H9 (cell line): ENCODE data around the gene SHPK. TPM values are rescaled to one million over a fixed set of nuclear protein-coding genes. Genes with fewer than 3 reads are reported as not detected.
"Not testable (repeated sequence)": the region's sequence is repeated elsewhere in the genome, so short reads cannot be mapped to it uniquely, and the experiment has no call there.

Source experiments
- DNase-seq: peaks from one replicate; pipeline ENCODE4 v3.0.0-alpha.2; 2017
- H2AFZ ChIP-seq: one replicate; pipeline ENCODE4 v1.6.1; 2013; ENCODE audit warnings: mild to moderate bottlenecking, low read length, control low read depth, moderate library complexity
- H2AK5ac ChIP-seq: 2 replicates; pipeline ENCODE4 v1.6.1; 2013; ENCODE audit warnings: low read length, control low read depth, mixed read lengths; ENCODE audit not compliant: insufficient read length
- H2BK120ac ChIP-seq: one replicate; pipeline ENCODE4 v1.6.1; 2013; ENCODE audit warnings: low read depth, mild to moderate bottlenecking, low read length, control low read depth, inconsistent platforms; ENCODE audit not compliant: poor library complexity, severe bottlenecking
- H2BK12ac ChIP-seq: 2 replicates; pipeline ENCODE4 v1.6.1; 2013; ENCODE audit warnings: low read length, control low read depth, mixed read lengths, low read depth; ENCODE audit not compliant: insufficient read length
- H2BK15ac ChIP-seq: 2 replicates; pipeline ENCODE4 v1.6.1; 2013; ENCODE audit warnings: low read depth, low read length, control low read depth
- H2BK20ac ChIP-seq: one replicate; pipeline ENCODE4 v1.6.1; 2013; ENCODE audit warnings: low read depth, mild to moderate bottlenecking, low read length, control low read depth, inconsistent platforms; ENCODE audit not compliant: poor library complexity, severe bottlenecking
- H2BK5ac ChIP-seq: 2 replicates; pipeline ENCODE4 v1.6.1; 2013; ENCODE audit warnings: low read length, control low read depth, mixed read lengths; ENCODE audit not compliant: insufficient read length
- H3K14ac ChIP-seq: 2 replicates; pipeline ENCODE4 v1.6.1; 2013; ENCODE audit warnings: low read length, control low read depth; ENCODE audit not compliant: insufficient read depth
- H3K18ac ChIP-seq: 2 replicates; pipeline ENCODE4 v1.6.1; 2013; ENCODE audit warnings: low read depth, mild to moderate bottlenecking, mixed read lengths, low read length, control low read depth; ENCODE audit not compliant: insufficient read length
- H3K23ac ChIP-seq: 2 replicates; pipeline ENCODE4 v1.6.1; 2013; ENCODE audit warnings: low read length, control low read depth, mixed read lengths, low read depth; ENCODE audit not compliant: insufficient read length
- H3K23me2 ChIP-seq: 2 replicates; pipeline ENCODE4 v1.6.1; 2013; ENCODE audit warnings: low read depth, mild to moderate bottlenecking, mixed read lengths, low read length, control low read depth; ENCODE audit not compliant: insufficient read length, poor library complexity, severe bottlenecking
- H3K27ac ChIP-seq: 2 replicates; pipeline ENCODE4 v1.5.1; 2013; ENCODE audit warnings: low read length, control low read depth, mixed read lengths, low read depth; ENCODE audit not compliant: insufficient read length
- H3K27me3 ChIP-seq: 2 replicates; pipeline ENCODE4 v1.6.1; 2013; ENCODE audit warnings: low read length, control low read depth, inconsistent platforms; ENCODE audit not compliant: insufficient read depth
- H3K4ac ChIP-seq: 2 replicates; pipeline ENCODE4 v1.6.1; 2013; ENCODE audit warnings: low read depth, mild to moderate bottlenecking, control low read depth, inconsistent platforms, low read length, moderate library complexity
- H3K4me1 ChIP-seq: 2 replicates; pipeline ENCODE4 v1.6.1; 2013; ENCODE audit warnings: low read length, control low read depth, inconsistent platforms; ENCODE audit not compliant: insufficient read depth
- H3K4me2 ChIP-seq: 2 replicates; pipeline ENCODE4 v1.6.1; 2013; ENCODE audit warnings: low read length, control low read depth, mixed read lengths; ENCODE audit not compliant: insufficient read length, insufficient read depth
- H3K56ac ChIP-seq: 2 replicates; pipeline ENCODE4 v1.6.1; 2013; ENCODE audit warnings: low read depth, mild to moderate bottlenecking, mixed read lengths, low read length, control low read depth; ENCODE audit not compliant: insufficient read length
- H3K79me1 ChIP-seq: 2 replicates; pipeline ENCODE4 v1.6.1; 2013; ENCODE audit warnings: low read depth, mild to moderate bottlenecking, moderate library complexity, low read length, control low read depth, inconsistent platforms; ENCODE audit not compliant: insufficient read depth, poor library complexity, severe bottlenecking
- H3K79me2 ChIP-seq: 2 replicates; pipeline ENCODE4 v1.6.1; 2013; ENCODE audit warnings: low read length, control low read depth, inconsistent platforms; ENCODE audit not compliant: insufficient read depth
- H3K9ac ChIP-seq: 2 replicates; pipeline ENCODE4 v1.6.1; 2013; ENCODE audit warnings: low read length, control low read depth, mixed read lengths; ENCODE audit not compliant: insufficient read length; ENCODE audit errors: extremely low read depth
- H3K9me3 ChIP-seq: one replicate; pipeline ENCODE4 v1.6.1; 2013; ENCODE audit warnings: low read depth, low read length, inconsistent platforms; ENCODE audit not compliant: control insufficient read depth
- H3T11ph ChIP-seq: one replicate; pipeline ENCODE4 v1.6.1; 2013; ENCODE audit warnings: mild to moderate bottlenecking, low read length, control low read depth, inconsistent platforms
- H4K20me1 ChIP-seq: one replicate; pipeline ENCODE4 v1.6.1; 2013; ENCODE audit not compliant: control insufficient read depth, insufficient read length, insufficient read depth
- H4K5ac ChIP-seq: 2 replicates; pipeline ENCODE4 v1.6.1; 2013; ENCODE audit warnings: low read depth, mild to moderate bottlenecking, mixed read lengths, low read length, control low read depth; ENCODE audit not compliant: insufficient read length
- H4K8ac ChIP-seq: replicated peaks from 2 replicates; pipeline ENCODE4 v1.6.1; 2013; ENCODE audit warnings: low read length, control low read depth, mixed read lengths, low read depth; ENCODE audit not compliant: insufficient read length
- H4K91ac ChIP-seq: 2 replicates; pipeline ENCODE4 v1.6.1; 2013; ENCODE audit warnings: low read depth, mild to moderate bottlenecking, moderate library complexity, mixed read lengths, low read length, control low read depth; ENCODE audit not compliant: insufficient read length
- H3K27ac Mint-ChIP-seq, 3 experiments: 2 replicates in 2 of 3; 3 replicates in 1 of 3; pipeline ENCODE4 v1.8.0; 2020 to 2021; ENCODE audit warnings: mixed read lengths in 3 of 3, mild to moderate bottlenecking in 1 of 3, moderate library complexity in 1 of 3
- H3K27me3 Mint-ChIP-seq: 2 replicates; pipeline ENCODE4 v1.8.0; 2021; ENCODE audit warnings: low read depth, mild to moderate bottlenecking, moderate library complexity, mixed read lengths
- H3K36me3 Mint-ChIP-seq, 3 experiments: 2 replicates in 2 of 3; 3 replicates in 1 of 3; pipeline ENCODE4 v1.8.0; 2020 to 2021; ENCODE audit warnings: low read depth in 3 of 3, mixed read lengths in 3 of 3; ENCODE audit not compliant: insufficient read depth in 1 of 3
- H3K4me1 Mint-ChIP-seq, 2 experiments: 2 replicates each; pipeline ENCODE4 v1.8.0; 2020; ENCODE audit warnings: mixed read lengths in 2 of 2
- H3K4me3 Mint-ChIP-seq, 2 experiments: 2 replicates in 1 of 2; 3 replicates in 1 of 2; pipeline ENCODE4 v1.8.0; 2020 to 2021; ENCODE audit warnings: mild to moderate bottlenecking in 2 of 2, mixed read lengths in 2 of 2, moderate library complexity in 1 of 2
- H3K9me3 Mint-ChIP-seq, 2 experiments: 2 replicates in 1 of 2; 3 replicates in 1 of 2; pipeline ENCODE4 v1.8.0; 2020; ENCODE audit warnings: mild to moderate bottlenecking in 2 of 2, mixed read lengths in 2 of 2, moderate library complexity in 1 of 2
- WGBS: extraction: QIAGEN DNeasy Blood & Tissue Kit; methylation state at CpG from one replicate; pipeline ENCODE4 v1.1.7; 2013; ENCODE audit warnings: missing lambda C conversion rate, low lambda C conversion rate, mixed read lengths; ENCODE audit not compliant: insufficient read length; ENCODE audit errors: extremely low coverage; 5-methylcytosine and 5-hydroxymethylcytosine counted together
- total RNA-seq: library from RNA; stranded (reverse); gene quantifications from 2 replicates; pipeline ENCODE4 v1.2.1, GENCODE V29; 2021
- TF ChIP-seq, protein P1 (sequence below): fragments of 200-600 bp; sonication (generic); conservative IDR thresholded peaks from 3 replicates; pipeline ENCODE4 v1.8.0; 2021; ENCODE audit warnings: antibody characterized with exemption, mild to moderate bottlenecking

The SHPK gene
- total RNA-seq, 1 experiment from 2014 or later = 27.0 TPM

DNA sequence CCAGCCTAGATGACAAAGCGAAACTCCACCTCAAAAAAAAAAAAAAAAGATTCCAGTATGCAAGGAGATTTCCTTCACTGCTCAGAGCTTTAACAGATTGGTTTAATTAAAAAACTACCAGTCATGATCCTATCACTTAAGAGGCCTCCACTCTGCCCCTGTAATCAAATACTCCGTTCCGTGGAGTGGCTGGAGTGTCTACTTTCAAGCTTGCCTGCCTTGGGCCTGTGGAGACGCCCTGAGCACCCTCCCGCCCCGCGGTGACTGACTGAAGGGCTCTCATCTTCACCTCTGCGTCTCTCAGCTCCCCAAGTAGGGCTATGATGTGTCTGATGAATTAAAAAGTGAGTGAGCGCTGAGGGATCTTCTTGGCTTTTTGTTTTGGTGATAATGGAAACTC lies 53.1 kb downstream of the SHPK start:
- H3K4ac ChIP-seq = no peak overlapping the region
- no peak overlapping the region for H3K4me2 ChIP-seq
- H2BK5ac ChIP-seq = no peak overlapping the region
- H2BK20ac ChIP-seq = no peak overlapping the region
- Mint-ChIP-seq H3K27ac (peak overlapping the region in 1 of 3 experiments; percentile 83; a peak in 3 of 7 replicates), H3K4me1 (no peaks in the 10 kb centered on the region), H3K4me3 (no peak overlapping the region), H3K9me3 (no peaks in the 10 kb centered on the region), H3K27me3 (no peaks in the 10 kb centered on the region), H3K36me3 (peaks cover 11 to 41% (median 27%) of the 10 kb centered on the region in 3 experiments)
- H3K79me1 ChIP-seq = no peaks in the 10 kb centered on the region
- no peak overlapping the region for H2BK12ac ChIP-seq
- peaks cover 2% of the 10 kb centered on the region for H3K23me2 ChIP-seq
- no peak overlapping the region for H3K27ac ChIP-seq
- no peak overlapping the region for H2BK15ac ChIP-seq
- no peaks in the 10 kb centered on the region for H4K20me1 ChIP-seq
- no peak overlapping the region for H4K8ac ChIP-seq
- no peaks in the 10 kb centered on the region for H3K4me1 ChIP-seq
- no peak overlapping the region for H4K5ac ChIP-seq
- TF ChIP-seq, protein P1, sequence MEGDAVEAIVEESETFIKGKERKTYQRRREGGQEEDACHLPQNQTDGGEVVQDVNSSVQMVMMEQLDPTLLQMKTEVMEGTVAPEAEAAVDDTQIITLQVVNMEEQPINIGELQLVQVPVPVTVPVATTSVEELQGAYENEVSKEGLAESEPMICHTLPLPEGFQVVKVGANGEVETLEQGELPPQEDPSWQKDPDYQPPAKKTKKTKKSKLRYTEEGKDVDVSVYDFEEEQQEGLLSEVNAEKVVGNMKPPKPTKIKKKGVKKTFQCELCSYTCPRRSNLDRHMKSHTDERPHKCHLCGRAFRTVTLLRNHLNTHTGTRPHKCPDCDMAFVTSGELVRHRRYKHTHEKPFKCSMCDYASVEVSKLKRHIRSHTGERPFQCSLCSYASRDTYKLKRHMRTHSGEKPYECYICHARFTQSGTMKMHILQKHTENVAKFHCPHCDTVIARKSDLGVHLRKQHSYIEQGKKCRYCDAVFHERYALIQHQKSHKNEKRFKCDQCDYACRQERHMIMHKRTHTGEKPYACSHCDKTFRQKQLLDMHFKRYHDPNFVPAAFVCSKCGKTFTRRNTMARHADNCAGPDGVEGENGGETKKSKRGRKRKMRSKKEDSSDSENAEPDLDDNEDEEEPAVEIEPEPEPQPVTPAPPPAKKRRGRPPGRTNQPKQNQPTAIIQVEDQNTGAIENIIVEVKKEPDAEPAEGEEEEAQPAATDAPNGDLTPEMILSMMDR = no peak
- no peaks in the 10 kb centered on the region for H3K27me3 ChIP-seq
- no peak overlapping the region for H4K91ac ChIP-seq
- H2AFZ ChIP-seq = no peak overlapping the region
- no peak overlapping the region for H2AK5ac ChIP-seq
- no peak overlapping the region for H3T11ph ChIP-seq
- no peak overlapping the region for H3K23ac ChIP-seq
- no peak overlapping the region for H3K18ac ChIP-seq
- H3K9ac ChIP-seq = no peak overlapping the region
- no peak overlapping the region for H3K14ac ChIP-seq
- WGBS = no CpG with 5 or more reads among the region's 9 CpGs
- no peaks in the 10 kb centered on the region for H3K79me2 ChIP-seq
- no peak overlapping the region for H2BK120ac ChIP-seq
- no peak for DNase-seq
- no peaks in the 10 kb centered on the region for H3K9me3 ChIP-seq
- no peak overlapping the region for H3K56ac ChIP-seq

DNA sequence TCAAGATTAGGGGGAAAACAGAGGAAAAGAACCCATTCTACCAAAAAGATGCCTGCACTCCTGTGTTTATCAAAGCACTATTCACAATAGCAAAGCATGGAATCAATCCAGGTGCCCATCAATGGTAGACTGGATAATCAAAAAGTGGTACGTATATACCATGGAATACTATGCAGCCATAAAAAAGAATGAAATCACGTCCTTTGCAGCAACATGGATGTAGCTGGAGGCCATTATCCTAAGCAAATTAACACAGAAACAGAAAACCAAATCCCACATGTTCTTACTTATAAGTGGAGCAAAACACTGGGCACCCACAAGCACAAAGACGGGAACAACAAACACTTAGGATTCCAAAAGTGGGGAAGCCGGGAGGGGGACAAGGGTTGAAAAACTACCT lies 57.4 kb downstream of the SHPK start:
- not testable (repeated sequence) for H3K4me1 Mint-ChIP-seq, H3K27me3 Mint-ChIP-seq, H4K8ac ChIP-seq, H4K5ac ChIP-seq, H3T11ph ChIP-seq, H3K79me1 ChIP-seq, H2BK5ac ChIP-seq, H3K79me2 ChIP-seq, H4K20me1 ChIP-seq, H3K23ac ChIP-seq, H2BK12ac ChIP-seq, H3K18ac ChIP-seq, H2AFZ ChIP-seq, H3K27me3 ChIP-seq, H3K9me3 Mint-ChIP-seq, H2AK5ac ChIP-seq, H3K4me1 ChIP-seq, H3K9ac ChIP-seq, H3K4ac ChIP-seq, H2BK15ac ChIP-seq, H4K91ac ChIP-seq, H3K56ac ChIP-seq, H2BK20ac ChIP-seq, H3K9me3 ChIP-seq, H2BK120ac ChIP-seq, H3K4me2 ChIP-seq, H3K23me2 ChIP-seq, H3K4me3 Mint-ChIP-seq, H3K27ac ChIP-seq, H3K27ac Mint-ChIP-seq, H3K14ac ChIP-seq, DNase-seq
- H3K36me3 Mint-ChIP-seq = peaks cover 11 to 40% (median 21%) of the 10 kb centered on the region in 3 experiments
- no CpG with 5 or more reads among the region's 4 CpGs for WGBS
